Neural crest cell (in vitro differentiated cells): ENCODE measurements around the gene ZNF581. TPM values are rescaled to one million over a fixed set of nuclear protein-coding genes. Genes with fewer than 3 reads are reported as not detected.

Experiments used
- DNase-seq: peaks from one replicate; pipeline ENCODE4 v3.0.0; 2021; ENCODE audit warnings: low read depth, mixed read lengths, low spot score
- H3K27ac Mint-ChIP-seq: one replicate; pipeline ENCODE4 v1.8.0; 2021; ENCODE audit warnings: mild to moderate bottlenecking, mixed read lengths; ENCODE audit not compliant: unreplicated experiment
- H3K27me3 Mint-ChIP-seq: 2 replicates; pipeline ENCODE4 v1.8.0; 2021; ENCODE audit warnings: low read depth, mild to moderate bottlenecking, mixed read lengths
- H3K36me3 Mint-ChIP-seq: 2 replicates; pipeline ENCODE4 v1.8.0; 2021; ENCODE audit warnings: low read depth, mild to moderate bottlenecking, mixed read lengths
- H3K4me1 Mint-ChIP-seq: 2 replicates; pipeline ENCODE4 v1.8.0; 2021; ENCODE audit warnings: mixed read lengths
- H3K4me3 Mint-ChIP-seq: one replicate; pipeline ENCODE4 v1.8.0; 2021; ENCODE audit warnings: mild to moderate bottlenecking, mixed read lengths
- H3K9me3 Mint-ChIP-seq: 2 replicates; pipeline ENCODE4 v1.8.0; 2021; ENCODE audit warnings: mixed read lengths
- total RNA-seq: library from RNA; stranded (reverse); gene quantifications from 2 replicates; pipeline ENCODE4 v1.2.1, GENCODE V29; 2021
- TF ChIP-seq, protein P1 (sequence below): fragments of 200-600 bp; sonication (generic); conservative IDR thresholded peaks from 2 replicates; pipeline ENCODE4 v1.5.0; 2021; ENCODE audit warnings: antibody characterized with exemption, mild to moderate bottlenecking

ZNF581 gene
- total RNA-seq, 1 donor from 2014 or later, result 40.8 TPM

DNA sequence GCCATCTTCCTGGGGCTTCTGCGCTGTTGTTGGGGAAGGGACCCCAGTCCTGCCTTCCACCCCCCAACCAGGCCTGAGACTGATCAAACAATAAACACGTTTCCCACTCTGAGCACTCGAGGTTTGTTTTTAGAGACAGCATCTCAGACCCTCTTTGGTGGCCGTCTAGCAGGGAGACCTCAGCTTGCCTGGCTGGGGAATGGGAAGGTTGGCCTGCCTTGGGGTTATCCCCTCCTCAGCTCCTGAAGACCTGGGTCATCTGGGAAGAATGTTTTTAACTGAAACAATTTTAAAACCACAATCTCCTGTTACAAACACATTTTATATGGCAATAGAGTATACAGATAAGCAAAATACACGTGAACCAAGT is 2.0 kb downstream of the ZNF581 start:
- no peak for DNase-seq
- no peaks in the 10 kb centered on the region for H3K9me3 Mint-ChIP-seq
- H3K36me3 Mint-ChIP-seq, result peaks cover 12% of the 10 kb centered on the region
- peaks cover 48% of the 10 kb centered on the region for H3K4me1 Mint-ChIP-seq
- TF ChIP-seq, protein P1, sequence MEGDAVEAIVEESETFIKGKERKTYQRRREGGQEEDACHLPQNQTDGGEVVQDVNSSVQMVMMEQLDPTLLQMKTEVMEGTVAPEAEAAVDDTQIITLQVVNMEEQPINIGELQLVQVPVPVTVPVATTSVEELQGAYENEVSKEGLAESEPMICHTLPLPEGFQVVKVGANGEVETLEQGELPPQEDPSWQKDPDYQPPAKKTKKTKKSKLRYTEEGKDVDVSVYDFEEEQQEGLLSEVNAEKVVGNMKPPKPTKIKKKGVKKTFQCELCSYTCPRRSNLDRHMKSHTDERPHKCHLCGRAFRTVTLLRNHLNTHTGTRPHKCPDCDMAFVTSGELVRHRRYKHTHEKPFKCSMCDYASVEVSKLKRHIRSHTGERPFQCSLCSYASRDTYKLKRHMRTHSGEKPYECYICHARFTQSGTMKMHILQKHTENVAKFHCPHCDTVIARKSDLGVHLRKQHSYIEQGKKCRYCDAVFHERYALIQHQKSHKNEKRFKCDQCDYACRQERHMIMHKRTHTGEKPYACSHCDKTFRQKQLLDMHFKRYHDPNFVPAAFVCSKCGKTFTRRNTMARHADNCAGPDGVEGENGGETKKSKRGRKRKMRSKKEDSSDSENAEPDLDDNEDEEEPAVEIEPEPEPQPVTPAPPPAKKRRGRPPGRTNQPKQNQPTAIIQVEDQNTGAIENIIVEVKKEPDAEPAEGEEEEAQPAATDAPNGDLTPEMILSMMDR, result no peak
- H3K27ac Mint-ChIP-seq, result no peak overlapping the region
- peaks cover 20% of the 10 kb centered on the region for H3K27me3 Mint-ChIP-seq
- H3K4me3 Mint-ChIP-seq, result peak overlapping the region; percentile 87

DNA sequence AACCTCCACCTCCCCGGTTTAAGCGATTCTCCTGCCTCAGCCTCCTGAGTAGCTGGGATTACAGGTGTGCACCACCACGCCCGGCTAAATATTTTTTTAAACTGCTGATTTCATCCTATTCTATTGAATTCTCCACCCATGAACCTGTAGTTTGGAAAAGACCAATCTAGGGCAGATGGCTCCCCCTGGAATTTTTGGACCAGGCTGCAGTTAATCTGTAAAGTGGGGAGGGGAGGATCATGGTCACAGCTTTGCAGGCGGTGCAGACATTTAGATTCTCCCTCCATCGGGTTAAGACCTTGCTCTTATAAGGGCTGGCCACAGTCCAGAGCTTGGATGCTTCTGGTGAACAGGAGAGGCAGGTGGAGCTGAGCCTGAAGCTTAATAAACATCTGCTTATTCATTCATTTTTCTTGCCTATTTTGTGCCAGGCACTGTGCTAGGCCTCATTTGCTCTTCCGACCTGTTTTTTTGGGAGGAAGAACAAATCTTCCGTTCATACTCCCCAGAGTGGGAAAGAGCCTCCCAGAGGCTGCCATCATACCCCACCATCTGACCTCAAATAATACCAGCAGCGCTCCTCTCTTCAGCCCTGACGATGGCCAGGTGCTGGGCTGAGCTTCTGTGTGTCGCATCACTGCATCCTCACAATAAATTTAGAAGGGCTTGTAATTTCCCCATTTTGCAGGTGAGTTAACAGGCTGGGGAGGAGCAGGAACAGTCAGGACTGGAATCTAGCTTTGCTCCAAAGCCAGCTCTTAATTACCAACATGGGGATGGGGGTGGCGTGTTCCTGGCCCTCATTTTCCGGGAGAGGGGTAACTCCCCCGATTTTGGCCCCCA is 3.7 kb downstream of the ZNF581 start:
- Mint-ChIP-seq H3K36me3 (peaks cover 11% of the 10 kb centered on the region), H3K4me3 (peak overlapping the region; percentile 91), H3K27ac (no peak overlapping the region), H3K27me3 (peaks cover 10% of the 10 kb centered on the region), H3K4me1 (peaks cover 36% of the 10 kb centered on the region), H3K9me3 (no peaks in the 10 kb centered on the region)
- TF ChIP-seq, protein P1, result no peak
- DNase-seq, result no peak

DNA sequence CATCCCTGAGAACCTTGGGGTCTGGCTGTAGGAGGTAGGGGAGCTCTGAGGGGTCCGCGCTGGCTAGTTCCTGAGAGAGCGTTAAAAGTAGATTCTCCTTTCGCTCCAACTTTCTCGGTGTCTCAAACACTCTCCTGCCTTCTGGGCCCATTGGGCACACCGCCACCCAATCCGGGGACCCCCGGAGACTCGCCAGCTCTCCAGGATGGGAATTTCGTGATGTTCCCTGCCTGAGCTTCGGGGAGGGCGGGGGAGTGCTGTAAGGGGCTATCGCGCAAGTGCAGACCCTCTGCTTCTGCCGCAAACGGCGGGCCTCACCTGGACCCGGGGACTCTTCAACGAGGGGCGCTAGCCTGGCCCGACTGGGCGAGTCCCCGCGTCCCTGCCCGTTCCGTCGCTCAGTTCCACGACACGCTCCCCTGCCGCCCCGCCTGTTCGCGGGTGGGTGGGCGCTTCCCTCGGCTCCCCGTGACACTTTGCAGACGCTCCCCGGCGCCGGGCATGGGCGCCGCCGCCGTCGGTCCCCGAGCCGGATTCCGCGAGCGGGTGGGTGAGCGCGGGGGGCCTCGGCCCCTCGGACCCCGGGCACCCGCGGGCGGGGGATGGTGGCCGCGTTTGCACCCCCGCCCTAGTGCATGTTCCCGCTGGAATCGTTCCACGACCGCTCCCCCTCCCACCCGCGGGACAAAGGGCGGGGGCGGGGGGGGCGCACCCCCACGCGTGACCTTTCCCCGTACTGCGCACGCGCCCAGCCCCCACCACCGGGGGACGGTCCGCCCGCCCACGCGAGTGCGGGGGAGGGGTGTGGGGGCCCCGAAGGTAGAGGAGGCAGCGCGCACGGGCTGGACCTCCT is 4.5 kb downstream of the ZNF581 start, which contains the start of gene CCDC106:
Gene CCDC106, plus strand, starts transcription at position 481 of the 853 bp plus-strand sequence. CDS start 835 bp downstream, outside the sequence.
- Mint-ChIP-seq H3K27ac (peak within 1 kb of the TSS; percentile 92), H3K36me3 (peaks cover 10% of the 10 kb centered on the region), H3K4me3 (peak within 1 kb of the TSS; percentile 91), H3K27me3 (peaks cover 6% of the 10 kb centered on the region), H3K4me1 (peaks cover 32% of the 10 kb centered on the region), H3K9me3 (no peaks in the 10 kb centered on the region)
- TF ChIP-seq, protein P1, result no peak
- peak; percentile 62 for DNase-seq

DNA sequence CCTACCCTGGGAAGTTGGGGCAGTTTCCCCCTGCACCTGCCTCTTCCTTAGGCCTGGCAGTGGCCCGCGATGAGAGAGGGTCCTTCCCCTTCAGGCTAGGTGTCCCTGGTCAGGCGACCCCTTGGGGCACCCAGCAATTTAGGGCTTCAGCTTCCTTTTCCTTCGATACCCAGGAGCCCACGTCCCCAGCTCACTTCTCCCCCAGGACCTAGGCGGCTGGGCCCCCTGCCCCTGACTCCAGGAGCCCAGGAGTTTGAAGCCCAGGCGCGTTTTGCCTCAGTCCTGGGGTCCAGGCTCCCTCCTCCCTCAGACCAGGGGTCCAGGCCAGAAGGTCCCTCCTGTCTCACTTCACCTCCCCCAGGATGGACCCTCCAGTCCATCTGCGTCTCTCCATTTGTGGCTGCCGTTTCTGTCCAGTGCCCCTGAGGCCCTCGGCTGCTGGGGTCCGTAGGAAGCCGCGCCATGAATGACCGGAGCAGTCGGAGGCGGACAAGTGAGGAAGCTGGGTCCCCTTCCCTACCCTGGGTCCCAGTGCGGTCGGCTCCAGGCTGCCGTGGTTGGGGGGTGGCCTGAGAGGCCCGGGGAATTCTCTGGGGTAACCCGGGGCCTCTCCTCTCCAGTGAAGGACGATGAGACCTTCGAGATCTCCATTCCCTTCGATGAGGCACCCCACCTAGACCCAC is 5.3 kb downstream of the ZNF581 start:
- no peak for DNase-seq
- H3K4me3 Mint-ChIP-seq, result peak overlapping the region; percentile 88
- H3K27ac Mint-ChIP-seq, result no peak overlapping the region
- TF ChIP-seq, protein P1, result no peak
- peaks cover 6% of the 10 kb centered on the region for H3K36me3 Mint-ChIP-seq
- H3K27me3 Mint-ChIP-seq, result peaks cover 2% of the 10 kb centered on the region
- peaks cover 26% of the 10 kb centered on the region for H3K4me1 Mint-ChIP-seq
- no peaks in the 10 kb centered on the region for H3K9me3 Mint-ChIP-seq
